Neuronal stem cell (in vitro differentiated cells): ENCODE measurements around the gene APLF.

Experiments used
- DNase-seq: peaks from one replicate; pipeline ENCODE4 v3.0.0-alpha.2; 2013; ENCODE audit warnings: low spot score
- H2AFZ ChIP-seq: one replicate; pipeline ENCODE4 v1.6.1; 2013; ENCODE audit warnings: mild to moderate bottlenecking, low read length, inconsistent platforms
- H2AK5ac ChIP-seq: 2 replicates; pipeline ENCODE4 v1.6.1; 2013; ENCODE audit warnings: low read depth, mild to moderate bottlenecking, inconsistent platforms, low read length, moderate library complexity, mixed read lengths
- H2BK120ac ChIP-seq: 2 replicates; pipeline ENCODE4 v1.6.1; 2013; ENCODE audit warnings: low read depth, mild to moderate bottlenecking, inconsistent platforms, low read length, moderate library complexity, mixed read lengths
- H2BK12ac ChIP-seq: one replicate; pipeline ENCODE4 v1.6.1; 2013; ENCODE audit warnings: low read length, inconsistent platforms
- H2BK15ac ChIP-seq: 2 replicates; pipeline ENCODE4 v1.6.1; 2013; ENCODE audit warnings: mild to moderate bottlenecking, low read length, inconsistent platforms, mixed read lengths
- H2BK5ac ChIP-seq: one replicate; pipeline ENCODE4 v1.6.1; 2013; ENCODE audit warnings: inconsistent platforms, mild to moderate bottlenecking, low read length, moderate library complexity
- H3K14ac ChIP-seq: one replicate; pipeline ENCODE4 v1.6.1; 2013; ENCODE audit warnings: low read length, inconsistent platforms
- H3K18ac ChIP-seq: 2 replicates; pipeline ENCODE4 v1.6.1; 2013; ENCODE audit warnings: low read length, inconsistent platforms
- H3K23ac ChIP-seq: 2 replicates; pipeline ENCODE4 v1.6.1; 2013; ENCODE audit warnings: low read depth, mild to moderate bottlenecking, mixed read lengths, low read length, inconsistent platforms; ENCODE audit not compliant: poor library complexity
- H3K27ac ChIP-seq: replicated peaks from 3 replicates; pipeline ENCODE4 v1.5.1; 2013; ENCODE audit warnings: low read length, inconsistent platforms
- H3K27me3 ChIP-seq, 3 experiments: 2 replicates each; pipeline ENCODE4 v1.6.1; 2013; ENCODE audit warnings: low read length in 3 of 3, mild to moderate bottlenecking in 2 of 3, inconsistent platforms in 1 of 3, low read depth in 1 of 3, mixed read lengths in 1 of 3, moderate library complexity in 1 of 3; ENCODE audit not compliant: control insufficient read depth in 3 of 3, insufficient read depth in 3 of 3
- H3K36me3 ChIP-seq, 2 donors: replicated peaks in 1 of 2; 2 replicates each; pipeline ENCODE4 v1.6.1; 2013; ENCODE audit warnings: low read length in 2 of 2; ENCODE audit not compliant: control insufficient read depth in 2 of 2, insufficient read depth in 2 of 2
- H3K4ac ChIP-seq: 2 replicates; pipeline ENCODE4 v1.6.1; 2013; ENCODE audit warnings: inconsistent platforms, mild to moderate bottlenecking, low read length, moderate library complexity
- H3K4me1 ChIP-seq, 2 donors: 1 replicate in 1 of 2; 2 replicates in 1 of 2; pipeline ENCODE4 v1.6.1; 2013; ENCODE audit warnings: low read length in 2 of 2, low read depth in 1 of 2; ENCODE audit not compliant: control insufficient read depth in 2 of 2, insufficient read depth in 1 of 2
- H3K4me2 ChIP-seq: one replicate; pipeline ENCODE4 v1.6.1; 2013; ENCODE audit warnings: mild to moderate bottlenecking, low read length, inconsistent platforms; ENCODE audit not compliant: insufficient read depth, poor library complexity, severe bottlenecking
- H3K4me3 ChIP-seq, 2 donors: 2 replicates each; pipeline ENCODE4 v1.5.1; 2013; ENCODE audit warnings: low read length in 2 of 2, mild to moderate bottlenecking in 2 of 2, inconsistent platforms in 1 of 2, moderate library complexity in 1 of 2
- H3K79me1 ChIP-seq: one replicate; pipeline ENCODE4 v1.6.1; 2013; ENCODE audit warnings: low read depth, mild to moderate bottlenecking, inconsistent platforms, low read length, moderate library complexity
- H3K9ac ChIP-seq: one replicate; pipeline ENCODE4 v1.6.1; 2013; ENCODE audit warnings: mild to moderate bottlenecking, low read depth, low read length, inconsistent platforms; ENCODE audit not compliant: poor library complexity
- H3K9me3 ChIP-seq, 2 donors: replicated peaks in 1 of 2; 2 replicates each; pipeline versions ENCODE3 to v1.6.1; 2013; ENCODE audit warnings: low read length in 2 of 2, mild to moderate bottlenecking in 2 of 2, inconsistent platforms in 1 of 2, low read depth in 1 of 2, mixed read lengths in 1 of 2, moderate library complexity in 1 of 2; ENCODE audit not compliant: control insufficient read depth in 2 of 2, insufficient read depth in 1 of 2
- H4K8ac ChIP-seq: one replicate; pipeline ENCODE4 v1.6.1; 2013; ENCODE audit warnings: low read depth, mild to moderate bottlenecking, inconsistent platforms, low read length, moderate library complexity
- H4K91ac ChIP-seq: one replicate; pipeline ENCODE4 v1.6.1; 2013; ENCODE audit warnings: low read length, low read depth, mild to moderate bottlenecking, inconsistent platforms; ENCODE audit not compliant: poor library complexity
- WGBS, 2 donors: extraction: QIAGEN DNeasy Blood & Tissue Kit; methylation state at CpG; one replicate each; pipeline ENCODE4 v1.1.7; 2013; ENCODE audit warnings: missing lambda C conversion rate in 2 of 2, mixed read lengths in 1 of 2; ENCODE audit not compliant: insufficient read length in 2 of 2, insufficient replicate concordance in 1 of 2; ENCODE audit errors: extremely low coverage in 2 of 2; 5-methylcytosine and 5-hydroxymethylcytosine counted together

Gene APLF

GRCh38 chr2:68564426-68564825 lies 97.0 kb downstream of the APLF start:
- H3K27ac ChIP-seq = no peak overlapping the region
- H2BK5ac ChIP-seq = no peak overlapping the region
- no peak overlapping the region for H2AFZ ChIP-seq
- H3K79me1 ChIP-seq = no peaks in the 10 kb centered on the region
- no peak overlapping the region for H3K4me2 ChIP-seq
- no peaks in the 10 kb centered on the region for H3K36me3 ChIP-seq
- no peak overlapping the region for H3K9ac ChIP-seq
- no peak overlapping the region for H2AK5ac ChIP-seq
- no peak overlapping the region for H2BK15ac ChIP-seq
- H3K23ac ChIP-seq = no peak overlapping the region
- WGBS, 2 donors = no CpG with 5 or more reads among the region's 2 CpGs
- no peak overlapping the region for H3K4me3 ChIP-seq
- no peak overlapping the region for H4K8ac ChIP-seq
- no peak overlapping the region for H3K4ac ChIP-seq
- H3K27me3 ChIP-seq = no peaks in the 10 kb centered on the region
- H3K4me1 ChIP-seq = peaks cover 0 to 1% of the 10 kb centered on the region in 2 donors
- no peak overlapping the region for H2BK12ac ChIP-seq
- no peak overlapping the region for H3K14ac ChIP-seq
- H4K91ac ChIP-seq = no peak overlapping the region
- H2BK120ac ChIP-seq = no peak overlapping the region
- H3K9me3 ChIP-seq = no peaks in the 10 kb centered on the region
- H3K18ac ChIP-seq = no peak overlapping the region
- no peak for DNase-seq

GRCh38 chr2:68565273-68565672 lies 97.9 kb downstream of the APLF start:
- H3K9ac ChIP-seq = no peak overlapping the region
- DNase-seq = no peak
- H3K79me1 ChIP-seq = no peaks in the 10 kb centered on the region
- no peak overlapping the region for H2BK5ac ChIP-seq
- no peak overlapping the region for H3K4me3 ChIP-seq
- H3K27me3 ChIP-seq = no peaks in the 10 kb centered on the region
- no peak overlapping the region for H2BK120ac ChIP-seq
- no peaks in the 10 kb centered on the region for H3K36me3 ChIP-seq
- no peak overlapping the region for H3K14ac ChIP-seq
- no peak overlapping the region for H2BK15ac ChIP-seq
- no peak overlapping the region for H3K4ac ChIP-seq
- H3K4me2 ChIP-seq = no peak overlapping the region
- H3K4me1 ChIP-seq = peaks cover 0 to 1% of the 10 kb centered on the region in 2 donors
- H2AFZ ChIP-seq = no peak overlapping the region
- H4K91ac ChIP-seq = no peak overlapping the region
- no peak overlapping the region for H3K18ac ChIP-seq
- H3K23ac ChIP-seq = no peak overlapping the region
- no peak overlapping the region for H2AK5ac ChIP-seq
- no peak overlapping the region for H2BK12ac ChIP-seq
- H3K27ac ChIP-seq = no peak overlapping the region
- no peaks in the 10 kb centered on the region for H3K9me3 ChIP-seq
- H4K8ac ChIP-seq = no peak overlapping the region

- no peak overlapping the region for H2BK120ac ChIP-seq
- H4K91ac ChIP-seq = no peak overlapping the region
- no peaks in the 10 kb centered on the region for H3K36me3 ChIP-seq
- no peaks in the 10 kb centered on the region for H3K9me3 ChIP-seq
- no peak overlapping the region for H3K9ac ChIP-seq
- no peak overlapping the region for H3K4me2 ChIP-seq
- no peak overlapping the region for H3K18ac ChIP-seq
- H3K4ac ChIP-seq = no peak overlapping the region
- no peak overlapping the region for H2BK15ac ChIP-seq
- no peak for DNase-seq
- H2BK12ac ChIP-seq = no peak overlapping the region
- no peak overlapping the region for H4K8ac ChIP-seq
- no CpG with 5 or more reads among the region's 4 CpGs for WGBS, 2 donors
- no peak overlapping the region for H3K4me3 ChIP-seq
- H3K4me1 ChIP-seq = peaks cover 0 to 1% of the 10 kb centered on the region in 2 donors
- no peak overlapping the region for H3K27ac ChIP-seq
- H2BK5ac ChIP-seq = no peak overlapping the region
- no peak overlapping the region for H3K23ac ChIP-seq
- no peak overlapping the region for H2AFZ ChIP-seq
- H3K14ac ChIP-seq = no peak overlapping the region
- no peak overlapping the region for H2AK5ac ChIP-seq
- H3K27me3 ChIP-seq = no peaks in the 10 kb centered on the region
- H3K79me1 ChIP-seq = no peaks in the 10 kb centered on the region
Measured at GRCh38 chr2:68565858-68566257, 98.5 kb downstream of the APLF start.

- Histone ChIP-seq H2BK120ac (no peak overlapping the region), H3K4me3 (no peak overlapping the region), H2BK12ac (no peak overlapping the region), H3K23ac (no peak overlapping the region), H3K4me2 (no peak overlapping the region), H4K91ac (no peak overlapping the region), H3K9me3 (no peaks in the 10 kb centered on the region), H3K4ac (no peak overlapping the region), H2AK5ac (no peak overlapping the region), H3K18ac (no peak overlapping the region), H4K8ac (no peak overlapping the region), H3K27me3 (no peaks in the 10 kb centered on the region), H2BK15ac (no peak overlapping the region), H3K4me1 (no peaks in the 10 kb centered on the region), H3K14ac (no peak overlapping the region), H3K79me1 (no peaks in the 10 kb centered on the region), H2BK5ac (no peak overlapping the region), H2AFZ (no peak overlapping the region), H3K9ac (no peak overlapping the region), H3K27ac (no peak overlapping the region), H3K36me3 (no peaks in the 10 kb centered on the region)
- DNase-seq = no peak
- WGBS, 2 donors = no CpG with 5 or more reads among the region's 3 CpGs
Measured at GRCh38 chr2:68566362-68566761, 99.0 kb downstream of the APLF start.
